Neural progenitor cell (in vitro differentiated cells): Measurements from ENCODE around the gene NUP93. TPM values are rescaled to one million over a fixed set of nuclear protein-coding genes. Genes with fewer than 3 reads are reported as not detected.
A peak's percentile ranks its signal among the peaks of the same experiment; 100 is the strongest.

Experiments
- DNase-seq: peaks from one replicate; pipeline ENCODE4 v3.0.0-alpha.2; 2016; ENCODE audit warnings: low spot score
- H2AFZ ChIP-seq: fragments of 200-600 bp; sonication (generic); replicated peaks from 2 replicates; pipeline ENCODE4 v1.6.1; 2016; ENCODE audit warnings: antibody characterized with exemption
- H3F3A ChIP-seq: fragments of 200-600 bp; sonication (generic); 2 replicates; pipeline ENCODE4 v1.6.1; 2016; ENCODE audit warnings: antibody characterized with exemption, low read depth
- H3K27ac ChIP-seq: fragments of 200-600 bp; sonication (generic); 2 replicates; pipeline ENCODE4 v1.5.1; 2016; ENCODE audit warnings: mild to moderate bottlenecking
- H3K27me3 ChIP-seq: fragments of 200-600 bp; sonication (generic); 2 replicates; pipeline ENCODE4 v1.6.1; 2016; ENCODE audit warnings: mild to moderate bottlenecking, moderate library complexity
- H3K36me3 ChIP-seq: fragments of 200-600 bp; sonication (generic); 2 replicates; pipeline ENCODE4 v1.5.1; 2016
- H3K4me1 ChIP-seq: fragments of 200-600 bp; sonication (generic); 2 replicates; pipeline ENCODE4 v1.6.1; 2016; ENCODE audit warnings: mixed run types
- H3K4me2 ChIP-seq: fragments of 200-600 bp; sonication (generic); 2 replicates; pipeline ENCODE4 v1.6.1; 2016
- H3K4me3 ChIP-seq: fragments of 200-600 bp; sonication (generic); 2 replicates; pipeline ENCODE4 v1.5.1; 2016
- H3K79me2 ChIP-seq: fragments of 200-600 bp; sonication (generic); 2 replicates; pipeline ENCODE4 v1.6.1; 2016; ENCODE audit warnings: low read depth
- H3K9ac ChIP-seq: fragments of 200-600 bp; sonication (generic); 2 replicates; pipeline ENCODE4 v1.6.1; 2016
- H3K9me3 ChIP-seq: fragments of 200-600 bp; sonication (generic); 2 replicates; pipeline ENCODE4 v1.5.1; 2016; ENCODE audit warnings: low read depth
- H4K20me1 ChIP-seq: fragments of 200-600 bp; sonication (generic); 2 replicates; pipeline ENCODE4 v1.6.1; 2016; ENCODE audit warnings: low read depth
- H3K27ac Mint-ChIP-seq: 3 replicates; pipeline ENCODE4 v1.8.0; 2021; ENCODE audit warnings: mixed read lengths
- H3K27me3 Mint-ChIP-seq: 2 replicates; pipeline ENCODE4 v1.8.0; 2022; ENCODE audit warnings: low read depth, mild to moderate bottlenecking, inconsistent platforms, moderate library complexity, mixed read lengths; ENCODE audit not compliant: insufficient read depth
- H3K36me3 Mint-ChIP-seq: 3 replicates; pipeline ENCODE4 v1.8.0; 2021; ENCODE audit warnings: mixed read lengths
- H3K4me1 Mint-ChIP-seq: 3 replicates; pipeline ENCODE4 v1.8.0; 2021; ENCODE audit warnings: mixed read lengths
- H3K4me3 Mint-ChIP-seq: 3 replicates; pipeline ENCODE4 v1.8.0; 2021; ENCODE audit warnings: mild to moderate bottlenecking, moderate library complexity, mixed read lengths
- H3K9me3 Mint-ChIP-seq: 3 replicates; pipeline ENCODE4 v1.8.0; 2020; ENCODE audit warnings: mixed read lengths
- EZH2 ChIP-seq: fragments of 200-600 bp; sonication (generic); IDR thresholded peaks from 2 replicates; pipeline ENCODE4 v1.6.1; 2017; ENCODE audit warnings: antibody characterized with exemption, mild to moderate bottlenecking, moderate library complexity
- EZH2phosphoT487 ChIP-seq: fragments of 200-600 bp; sonication (generic); IDR thresholded peaks from 2 replicates; pipeline ENCODE4 v1.6.1; 2017; ENCODE audit warnings: antibody characterized with exemption
- total RNA-seq: library from RNA; depleted of rRNA; stranded (reverse); fragments of >200 nt; gene quantifications from 2 replicates; pipeline ENCODE4 v1.2.3, GENCODE V29; 2015; ENCODE audit warnings: low replicate concordance
- TF ChIP-seq, protein P1 (sequence below): fragments of 200-600 bp; sonication (generic); IDR thresholded peaks from 2 replicates; pipeline ENCODE4 v1.5.1; 2017; ENCODE audit warnings: antibody characterized with exemption, mild to moderate bottlenecking

Gene NUP93
- total RNA-seq, 1 donor from 2014 or later = 116 TPM

DNA sequence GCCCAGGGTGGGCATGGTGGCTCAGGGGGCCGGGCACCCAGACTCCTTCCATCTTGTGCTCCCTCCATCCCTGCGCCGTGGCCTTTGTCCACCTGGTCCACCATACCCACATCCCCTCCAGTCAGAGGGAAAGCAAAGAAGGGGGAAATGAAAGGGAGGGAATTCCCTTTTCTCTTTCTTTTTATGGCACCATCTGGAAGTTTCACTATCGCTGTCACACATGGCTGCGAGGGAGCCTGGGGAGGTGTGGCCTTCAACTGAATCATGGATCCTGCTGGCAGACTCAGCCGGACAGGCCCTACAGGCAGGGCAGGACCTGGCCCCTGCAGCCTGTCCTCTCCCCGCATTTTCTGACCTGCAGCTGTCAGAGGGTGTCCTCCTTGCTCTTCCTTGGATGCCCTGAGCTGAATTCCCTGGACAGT, 141.3 kb downstream of the NUP93 start:
- no peaks in the 10 kb centered on the region for H3K36me3 Mint-ChIP-seq
- H4K20me1 ChIP-seq = no peaks in the 10 kb centered on the region
- H3F3A ChIP-seq = no peaks in the 10 kb centered on the region
- H3K4me3 Mint-ChIP-seq = no peak overlapping the region
- no peaks in the 10 kb centered on the region for H3K4me1 ChIP-seq
- no peak overlapping the region for H3K4me2 ChIP-seq
- H3K4me1 Mint-ChIP-seq = peaks cover 9% of the 10 kb centered on the region
- H3K79me2 ChIP-seq = no peaks in the 10 kb centered on the region
- no peaks in the 10 kb centered on the region for H3K9me3 ChIP-seq
- H3K27me3 ChIP-seq = no peaks in the 10 kb centered on the region
- DNase-seq = no peak
- no peak overlapping the region for H3K9ac ChIP-seq
- no peak overlapping the region for H3K4me3 ChIP-seq
- H3K36me3 ChIP-seq = no peaks in the 10 kb centered on the region
- H3K27me3 Mint-ChIP-seq = peaks cover 2% of the 10 kb centered on the region
- H3K27ac ChIP-seq = no peak overlapping the region
- no peak overlapping the region for H2AFZ ChIP-seq
- H3K9me3 Mint-ChIP-seq = no peaks in the 10 kb centered on the region
- no peak overlapping the region for H3K27ac Mint-ChIP-seq
- TF ChIP-seq, protein P1, sequence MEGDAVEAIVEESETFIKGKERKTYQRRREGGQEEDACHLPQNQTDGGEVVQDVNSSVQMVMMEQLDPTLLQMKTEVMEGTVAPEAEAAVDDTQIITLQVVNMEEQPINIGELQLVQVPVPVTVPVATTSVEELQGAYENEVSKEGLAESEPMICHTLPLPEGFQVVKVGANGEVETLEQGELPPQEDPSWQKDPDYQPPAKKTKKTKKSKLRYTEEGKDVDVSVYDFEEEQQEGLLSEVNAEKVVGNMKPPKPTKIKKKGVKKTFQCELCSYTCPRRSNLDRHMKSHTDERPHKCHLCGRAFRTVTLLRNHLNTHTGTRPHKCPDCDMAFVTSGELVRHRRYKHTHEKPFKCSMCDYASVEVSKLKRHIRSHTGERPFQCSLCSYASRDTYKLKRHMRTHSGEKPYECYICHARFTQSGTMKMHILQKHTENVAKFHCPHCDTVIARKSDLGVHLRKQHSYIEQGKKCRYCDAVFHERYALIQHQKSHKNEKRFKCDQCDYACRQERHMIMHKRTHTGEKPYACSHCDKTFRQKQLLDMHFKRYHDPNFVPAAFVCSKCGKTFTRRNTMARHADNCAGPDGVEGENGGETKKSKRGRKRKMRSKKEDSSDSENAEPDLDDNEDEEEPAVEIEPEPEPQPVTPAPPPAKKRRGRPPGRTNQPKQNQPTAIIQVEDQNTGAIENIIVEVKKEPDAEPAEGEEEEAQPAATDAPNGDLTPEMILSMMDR = no peak
- TF ChIP-seq EZH2 (no peak), EZH2phosphoT487 (no peak)

DNA sequence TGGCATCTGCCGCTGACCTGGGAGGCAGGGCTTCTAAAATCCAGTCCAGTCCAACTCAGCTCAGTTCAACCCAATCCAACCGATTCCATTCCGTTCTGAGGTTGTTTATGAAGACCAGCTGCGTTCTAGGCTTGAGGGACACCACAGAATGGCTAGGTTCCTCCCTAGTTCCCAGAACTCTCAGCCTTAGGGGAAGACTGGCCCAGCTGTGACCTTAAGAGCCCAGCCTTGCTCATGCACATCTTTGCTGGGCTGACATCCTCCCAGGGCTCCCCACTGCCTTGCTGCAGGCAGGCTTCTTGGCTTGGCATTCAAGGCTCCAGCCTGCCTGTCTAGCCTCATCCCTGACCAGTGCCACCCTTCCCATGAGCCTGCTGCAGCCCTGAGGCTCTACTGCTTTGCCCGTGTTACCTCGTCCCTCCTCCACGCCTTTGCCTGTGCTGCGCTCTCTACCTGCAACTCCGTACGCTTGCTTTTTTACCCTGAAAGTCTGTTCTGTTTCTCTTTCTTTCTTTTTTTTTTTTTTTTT, 143.0 kb downstream of the NUP93 start:
- no peak overlapping the region for H3K9ac ChIP-seq
- Mint-ChIP-seq H3K27me3 (peaks cover 2% of the 10 kb centered on the region), H3K9me3 (no peaks in the 10 kb centered on the region), H3K4me3 (no peak overlapping the region), H3K36me3 (no peaks in the 10 kb centered on the region), H3K4me1 (peaks cover 2% of the 10 kb centered on the region), H3K27ac (no peak overlapping the region)
- no peaks in the 10 kb centered on the region for H3K79me2 ChIP-seq
- no peak overlapping the region for H3K27ac ChIP-seq
- no peaks in the 10 kb centered on the region for H4K20me1 ChIP-seq
- no peak for DNase-seq
- no peak overlapping the region for H3K4me3 ChIP-seq
- H3K4me1 ChIP-seq = no peaks in the 10 kb centered on the region
- no peak overlapping the region for H2AFZ ChIP-seq
- TF ChIP-seq, protein P1 = no peak
- TF ChIP-seq EZH2phosphoT487 (no peak), EZH2 (no peak)
- H3K9me3 ChIP-seq = no peaks in the 10 kb centered on the region
- H3K4me2 ChIP-seq = no peak overlapping the region
- no peaks in the 10 kb centered on the region for H3F3A ChIP-seq
- no peaks in the 10 kb centered on the region for H3K27me3 ChIP-seq
- no peaks in the 10 kb centered on the region for H3K36me3 ChIP-seq

DNA sequence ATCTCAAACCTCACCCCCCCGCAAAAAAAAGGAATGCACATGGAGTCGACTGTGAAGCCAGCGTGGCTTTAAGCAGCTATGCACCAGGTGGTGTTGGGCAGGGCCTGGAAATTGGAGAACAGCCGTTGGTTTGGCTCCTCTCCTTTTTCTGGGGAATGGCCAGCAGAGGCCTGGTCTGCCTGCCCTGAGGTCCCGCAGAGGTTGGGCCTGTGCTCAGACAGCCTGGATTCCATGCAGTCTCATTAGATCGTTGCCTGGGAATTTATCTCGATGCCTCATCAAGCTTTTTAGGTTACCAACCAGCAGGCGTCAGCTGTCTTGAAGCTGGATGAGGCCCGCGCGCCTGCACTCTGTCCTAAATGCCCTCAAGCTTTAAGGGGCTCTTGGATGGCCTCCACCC, 144.9 kb downstream of the NUP93 start:
- no peaks in the 10 kb centered on the region for H3K36me3 ChIP-seq
- DNase-seq = no peak
- peaks cover 5% of the 10 kb centered on the region for H3K4me1 Mint-ChIP-seq
- no peak overlapping the region for H3K9ac ChIP-seq
- H2AFZ ChIP-seq = no peak overlapping the region
- no peak overlapping the region for H3K4me2 ChIP-seq
- no peaks in the 10 kb centered on the region for H4K20me1 ChIP-seq
- H3K9me3 ChIP-seq = no peaks in the 10 kb centered on the region
- no peak overlapping the region for H3K4me3 Mint-ChIP-seq
- no peaks in the 10 kb centered on the region for H3F3A ChIP-seq
- H3K27me3 Mint-ChIP-seq = peaks cover 9% of the 10 kb centered on the region
- no peaks in the 10 kb centered on the region for H3K4me1 ChIP-seq
- no peaks in the 10 kb centered on the region for H3K79me2 ChIP-seq
- no peaks in the 10 kb centered on the region for H3K36me3 Mint-ChIP-seq
- H3K27ac Mint-ChIP-seq = peak overlapping the region; percentile 50
- H3K27ac ChIP-seq = no peak overlapping the region
- TF ChIP-seq EZH2phosphoT487 = no peak
- TF ChIP-seq, protein P1 = no peak
- TF ChIP-seq EZH2 = no peak
- H3K9me3 Mint-ChIP-seq = no peaks in the 10 kb centered on the region
- H3K4me3 ChIP-seq = no peak overlapping the region
- no peaks in the 10 kb centered on the region for H3K27me3 ChIP-seq
